ENCODE results near the gene GPBP1. TPM values are rescaled to one million over a fixed set of nuclear protein-coding genes. Genes with fewer than 3 reads are reported as not detected.

GPBP1 gene
- polyA plus RNA-seq, 3 donors = 23.2 to 43.7 (median 30.9) TPM

- intact Hi-C loops (cut with micrococcal nuclease) = loop anchor here (5.0 kb wide), 1 partner anchor 1164 kb away; the partner anchor contains the start of gene PLK2 (in 2 of the 2)
- no CpG with 5 or more reads among the region's 6 CpGs for WGBS (ENCODE audit: insufficient coverage)
- H3K9ac ChIP-seq (ENCODE audit: insufficient read depth, low read length, poor library complexity, severe bottlenecking) = no peak overlapping the region
Measured at GRCh38 chr5:57298295-57298984, 124.6 kb downstream of the GPBP1 start.

More at GRCh38 chr5:57298295-57298984, 124.6 kb downstream of the GPBP1 start:
- H3K9me3 ChIP-seq (replicated peaks in 1 of 2; ENCODE audit: control insufficient read depth in 1 of 2, insufficient read depth in 1 of 2, low read length in 2 of 2) = no peaks in the 10 kb centered on the region
- H3K27ac ChIP-seq (ENCODE audit: low read depth in 1 of 2, low read length in 2 of 2) = peak overlapping the region in 1 of 2 donors; percentile 36
- peak overlapping the region in 6 of 7 donors; percentile 1 to 82 (median 75) for H3K27ac Mint-ChIP-seq
- peak overlapping the region; percentile 69 for H2AFZ ChIP-seq (ENCODE audit: insufficient read depth, low read depth, low read length, poor library complexity, severe bottlenecking)
- peak; percentile 86 for TF ChIP-seq CTCF (IDR thresholded peaks at IDR 0.05)
- peak overlapping the region; percentile 74 for H3K4me2 ChIP-seq (replicated peaks; ENCODE audit: extremely low read depth, low read length, poor library complexity, severe bottlenecking)
- H3K4me1 ChIP-seq (ENCODE audit: control insufficient read depth in 1 of 2, insufficient read depth in 2 of 2, low read length in 2 of 2) = peaks cover 10 to 18% of the 10 kb centered on the region in 2 donors
- H3K27me3 ChIP-seq (ENCODE audit: control insufficient read depth in 2 of 2, insufficient read depth in 2 of 2, low read length in 2 of 2) = no peaks in the 10 kb centered on the region
- DNase-seq = peak; percentile 63 to 77 (median 71)
- peak overlapping the region; percentile 76 to 91 for H3K4me3 Mint-ChIP-seq
- no peaks in the 10 kb centered on the region for H3K36me3 Mint-ChIP-seq
- H4K20me1 ChIP-seq (ENCODE audit: insufficient read depth, low read length) = no peaks in the 10 kb centered on the region
- H3K4me3 ChIP-seq (replicated peaks in 1 of 3; ENCODE audit: low read depth in 2 of 3, low read length in 3 of 3) = peak overlapping the region in 1 of 3 experiments; percentile 62
- H3K36me3 ChIP-seq (replicated peaks in 1 of 2; ENCODE audit: control insufficient read depth in 1 of 2, insufficient read depth in 2 of 2, low read length in 2 of 2) = no peaks in the 10 kb centered on the region
- H3K9me3 Mint-ChIP-seq = no peaks in the 10 kb centered on the region
- H3K27me3 Mint-ChIP-seq (ENCODE audit: low read depth in 3 of 3) = peaks cover 0 to 4% (median 2%) of the 10 kb centered on the region in 3 donors
- no peaks in the 10 kb centered on the region for H3K79me2 ChIP-seq (ENCODE audit: insufficient read depth, low read length)
- H3K4me1 Mint-ChIP-seq = peaks cover 14% of the 10 kb centered on the region

All from CD14-positive monocyte (primary cell).